Measurements from ENCODE around the gene BRD2.

The BRD2 gene

DNA sequence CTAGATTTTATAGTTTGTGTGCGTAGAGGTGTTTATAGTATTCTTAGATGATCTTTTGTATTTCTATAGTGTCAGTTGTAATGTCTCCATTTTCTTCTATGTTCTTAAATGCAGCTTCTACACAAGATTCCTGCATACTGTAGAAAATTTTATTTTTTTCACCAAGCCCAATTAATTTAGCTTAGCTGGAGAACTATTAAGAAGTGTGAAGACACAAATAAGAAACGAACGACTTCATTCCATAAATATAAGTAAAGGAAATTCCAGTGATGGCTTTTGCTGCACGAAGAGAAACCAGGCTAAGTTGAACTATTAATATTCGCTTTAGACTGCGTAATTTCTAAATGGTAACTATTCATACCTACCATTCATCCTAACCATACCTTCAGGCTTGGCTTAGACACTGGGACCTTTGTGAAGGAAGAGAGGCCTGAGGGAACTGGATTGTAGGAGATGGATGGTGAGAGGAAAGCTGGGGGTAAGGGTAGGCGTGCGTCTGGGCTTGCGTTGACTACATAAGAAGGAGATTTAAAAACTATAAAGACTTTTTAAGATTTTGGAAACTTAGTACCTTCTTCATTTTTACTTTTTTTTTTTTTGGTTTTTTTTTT lies 25.1 kb downstream of the BRD2 start:
- DNase-seq (ENCODE audit: low spot score): no peak

DNA sequence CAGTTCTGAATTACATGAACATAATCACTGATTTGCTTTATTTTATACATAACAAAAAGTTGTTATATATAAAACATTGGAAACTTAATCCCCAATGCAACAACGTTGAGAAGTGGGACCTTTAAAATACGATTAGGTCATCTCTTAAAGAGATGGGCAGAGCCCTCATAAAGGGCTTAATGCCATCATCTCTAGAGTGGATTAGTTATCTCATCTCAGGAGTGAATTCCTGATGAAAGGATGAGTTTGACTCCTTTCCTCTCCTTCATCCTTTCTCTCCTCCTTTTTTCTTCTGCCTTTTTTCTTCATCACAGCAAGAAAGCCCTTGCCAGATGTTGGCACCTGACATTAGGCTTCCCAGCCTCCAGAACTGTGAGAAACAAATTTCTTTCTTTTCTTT lies 27.1 kb downstream of the BRD2 start:
- no peak for DNase-seq (ENCODE audit: low spot score)

DNA sequence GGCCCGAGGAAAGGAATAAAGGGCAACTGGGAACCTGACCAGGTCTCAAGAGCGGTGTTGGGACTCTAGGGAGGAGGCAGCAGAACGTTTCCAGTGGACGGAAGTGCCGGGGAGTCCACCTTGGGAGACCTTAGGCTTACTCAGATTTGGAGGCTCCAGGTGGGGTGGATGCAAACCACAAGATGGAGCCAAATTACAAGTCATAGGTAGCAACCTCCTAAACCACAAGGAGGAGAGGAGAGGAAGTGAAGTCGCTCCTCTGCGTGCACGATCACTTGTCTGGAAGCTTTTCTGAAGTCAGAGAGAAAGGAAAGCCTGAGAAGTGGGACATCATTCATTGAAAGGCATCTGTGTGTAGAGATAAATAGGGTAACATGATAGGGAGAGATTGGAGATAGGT lies 31.7 kb downstream of the BRD2 start:
- peak; percentile 8 for DNase-seq (ENCODE audit: low spot score)

DNA sequence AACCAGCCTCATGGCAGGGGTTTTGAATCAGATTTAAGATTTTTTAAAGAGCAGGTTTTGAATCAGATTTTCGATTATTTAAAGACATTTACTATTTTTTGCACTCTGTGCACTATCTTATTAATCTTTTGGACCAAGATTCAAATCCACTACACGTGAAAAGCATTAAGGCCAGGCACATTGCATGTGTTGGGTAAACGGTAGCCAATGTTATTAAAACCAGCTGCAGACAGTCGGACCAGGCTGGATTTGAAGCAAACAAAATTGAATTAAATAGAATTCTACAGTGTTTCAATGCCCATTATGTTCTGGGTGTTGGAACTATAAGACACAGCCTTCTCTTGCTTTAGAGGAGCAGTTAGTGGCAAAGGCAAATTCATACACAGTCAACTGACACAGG lies 33.3 kb downstream of the BRD2 start:
- no peak for DNase-seq (ENCODE audit: low spot score)

DNA sequence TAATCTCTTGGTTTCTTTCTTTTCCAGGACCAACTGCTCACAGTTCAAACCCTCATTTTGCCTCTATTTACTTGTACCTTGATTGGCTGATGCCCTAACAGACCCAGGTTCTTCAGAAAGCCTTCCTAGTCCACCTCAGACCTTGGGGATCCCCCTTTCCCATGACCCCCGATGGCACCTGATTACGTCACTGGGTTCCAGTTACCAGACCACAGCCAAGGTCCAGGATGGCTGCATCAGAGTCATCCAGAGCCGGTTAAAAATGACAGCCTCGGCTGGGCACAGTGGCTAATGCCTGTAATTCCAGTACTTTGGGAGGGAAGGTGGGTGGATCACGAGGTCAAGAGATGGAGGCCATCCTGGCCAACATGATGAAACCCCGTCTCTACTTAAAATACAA lies 36.5 kb downstream of the BRD2 start:
- no peak for DNase-seq (ENCODE audit: low spot score)

DNA sequence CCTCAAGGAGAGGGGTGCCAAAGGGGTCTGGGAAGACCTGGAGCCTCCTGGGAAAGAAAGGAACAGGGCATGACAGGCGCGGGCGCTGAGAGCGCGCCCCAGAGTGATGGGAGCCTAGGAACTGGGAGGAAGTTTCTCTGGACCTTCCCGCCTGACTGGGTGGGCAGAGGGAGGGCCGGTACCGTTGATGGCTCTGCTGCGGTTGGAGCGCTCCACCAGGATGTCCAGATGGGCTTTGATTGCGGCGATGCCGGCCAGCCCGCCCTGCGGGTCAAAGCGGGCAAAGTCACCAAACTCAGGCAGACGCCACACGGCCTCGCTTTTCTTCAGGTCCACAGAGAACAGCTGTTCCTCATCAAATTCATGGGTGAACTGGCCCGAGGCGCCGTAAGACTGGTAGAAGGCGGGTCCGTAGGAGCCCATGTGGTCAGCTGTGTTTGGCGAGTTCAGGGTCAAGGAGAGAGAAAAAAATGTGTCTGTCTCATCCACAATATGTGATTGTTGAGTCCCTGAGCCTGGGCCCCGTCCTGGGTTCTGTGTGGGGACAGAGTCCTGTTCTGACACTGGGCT lies 39.5 kb downstream of the BRD2 start:
- DNase-seq (ENCODE audit: low spot score): no peak

DNA sequence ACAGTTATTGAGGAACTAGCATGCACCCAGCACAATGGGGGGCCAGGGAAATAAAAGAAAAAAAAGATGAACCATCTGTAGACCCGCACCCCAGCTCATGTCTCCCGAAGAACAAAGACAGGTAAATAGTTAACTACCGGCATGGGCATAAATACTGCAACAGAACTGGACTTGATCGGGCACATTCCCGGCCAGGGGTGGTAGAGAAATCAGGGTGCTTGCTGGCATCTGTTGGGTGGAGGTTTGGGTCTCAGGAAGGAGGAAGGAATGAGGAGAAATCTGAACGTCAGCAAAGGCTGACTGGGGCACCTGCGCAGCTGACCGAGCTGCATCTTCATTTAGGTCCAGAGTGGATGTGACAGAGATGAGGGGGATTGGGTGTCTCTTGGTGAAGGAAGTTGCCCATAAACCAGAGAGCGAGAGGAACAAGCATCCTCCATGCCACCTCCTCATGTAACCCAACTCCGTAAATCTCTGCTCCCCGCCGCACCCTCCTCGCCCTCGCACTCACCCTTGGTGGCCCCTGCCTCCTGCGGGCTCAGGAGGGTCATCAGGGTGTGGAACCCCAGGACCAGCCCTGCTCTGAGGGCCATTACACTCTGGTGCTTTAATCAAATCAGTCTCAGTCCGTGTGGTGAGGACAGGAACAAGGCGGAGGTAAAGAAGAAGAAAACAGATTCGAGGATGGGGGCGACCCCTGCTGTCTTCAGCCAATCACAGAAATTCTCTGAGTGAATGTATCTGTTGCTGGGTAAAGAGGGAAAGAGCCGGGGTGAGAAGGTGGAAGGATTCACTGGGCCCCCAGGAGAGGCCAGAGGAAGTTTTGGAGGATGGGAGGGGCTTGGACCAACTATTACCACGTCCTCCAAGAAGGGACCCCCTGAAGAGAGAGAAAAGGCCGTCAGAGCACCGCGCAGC lies 40.8 kb downstream of the BRD2 start, which contains the start of gene HLA-DOA:
TSS of gene HLA-DOA (minus strand) at position 648 of the 918 bp plus-strand sequence.
- no peak for DNase-seq (ENCODE audit: low spot score)

DNA sequence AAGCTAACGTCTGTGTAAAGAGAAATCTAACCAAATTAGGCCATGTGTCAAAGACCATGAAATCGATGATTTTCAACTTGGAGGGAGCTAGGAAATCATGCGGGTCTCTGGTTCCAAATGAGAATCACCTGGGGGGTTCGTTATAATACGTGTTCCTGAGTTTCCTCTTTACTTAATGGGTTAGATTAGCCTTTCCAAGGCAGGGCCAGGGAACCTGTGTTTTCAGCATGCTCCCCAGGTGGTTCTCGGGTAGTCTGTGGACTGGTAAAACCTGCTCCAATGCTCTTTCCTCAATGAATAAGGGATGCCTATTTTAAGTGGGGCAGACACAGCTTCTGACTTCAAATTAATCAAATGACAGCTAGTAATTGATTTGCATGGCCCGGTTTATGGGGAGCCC lies 42.0 kb downstream of the BRD2 start:
- no peak for DNase-seq (ENCODE audit: low spot score)

DNA sequence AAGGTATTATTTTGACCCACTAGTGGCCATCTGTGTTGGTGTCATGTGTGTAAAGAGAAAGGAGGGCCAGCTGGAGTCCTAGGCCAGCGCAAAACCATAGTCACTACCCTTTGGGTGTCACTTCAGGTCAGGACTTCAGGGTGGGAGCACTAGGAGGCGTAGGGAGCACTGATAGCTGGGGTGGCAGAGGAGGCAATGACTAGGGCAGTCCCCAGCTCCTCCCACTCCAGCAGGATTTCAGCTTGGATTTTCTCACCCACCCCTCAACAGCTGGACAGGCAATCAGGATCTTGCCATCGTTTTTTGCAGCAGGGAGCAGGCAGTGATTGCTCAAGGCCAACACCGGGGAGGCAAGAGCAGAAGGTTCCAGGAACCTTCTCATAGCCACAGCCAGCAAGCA lies 45.2 kb downstream of the BRD2 start:
- no peak for DNase-seq (ENCODE audit: low spot score)

DNA sequence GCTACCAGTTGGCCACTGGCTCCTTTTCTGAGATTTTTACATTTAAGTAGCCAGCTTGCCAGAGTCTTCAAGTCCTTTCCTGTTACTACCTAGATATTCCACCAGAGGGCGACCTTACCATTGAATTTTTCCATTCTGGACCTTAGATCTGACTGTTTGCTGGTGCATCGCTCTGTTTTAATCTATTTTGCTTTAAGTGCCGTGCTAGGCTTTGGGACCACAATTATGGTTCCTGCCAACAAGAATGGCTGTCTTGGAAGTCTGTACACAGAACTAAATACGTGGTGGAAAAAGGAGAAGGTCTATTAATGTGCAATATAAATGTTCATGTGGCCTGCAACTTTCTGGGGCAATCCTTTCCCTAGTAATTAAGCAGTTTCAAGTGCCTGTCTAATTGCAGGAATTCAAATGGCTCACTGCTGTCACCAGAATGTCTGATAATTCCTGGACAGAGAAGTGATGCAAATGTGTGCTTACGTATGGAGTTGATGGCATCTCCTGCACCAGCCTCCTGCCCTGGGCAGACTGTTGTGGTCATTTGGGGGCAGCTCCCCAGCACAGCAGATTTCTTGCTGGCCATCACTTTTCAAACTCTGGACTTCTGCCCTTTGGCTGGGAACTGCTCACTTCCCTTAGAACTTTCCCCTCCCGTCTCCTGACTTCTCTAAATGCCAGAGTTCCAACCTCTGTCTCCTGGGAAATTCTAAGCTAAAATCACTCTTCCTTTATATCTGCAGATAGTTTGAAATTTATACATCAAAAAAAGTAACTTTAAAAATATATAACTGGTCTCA lies 46.6 kb downstream of the BRD2 start:
- peak; percentile 75 for DNase-seq (ENCODE audit: low spot score)

DNA sequence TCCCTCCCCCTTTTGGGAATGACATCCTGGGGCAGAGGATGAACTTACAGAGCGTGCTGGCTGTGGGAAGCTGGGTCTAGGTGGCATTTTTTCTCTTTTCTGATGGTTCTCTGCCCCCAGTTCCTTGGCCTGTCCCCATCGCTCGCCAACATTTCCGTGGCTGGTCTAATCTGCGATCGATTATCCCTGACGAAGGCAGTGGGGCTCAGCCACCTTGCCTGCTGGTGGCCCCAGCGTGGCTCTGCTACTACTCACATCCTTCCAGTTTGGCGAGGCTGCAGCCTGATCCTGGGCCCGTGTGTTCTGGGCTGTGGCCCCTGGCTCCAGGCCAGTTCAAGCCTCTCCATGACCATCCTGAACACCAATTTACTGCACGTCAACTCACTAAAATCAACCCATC lies 47.4 kb downstream of the BRD2 start:
- no peak for DNase-seq (ENCODE audit: low spot score)

DNA sequence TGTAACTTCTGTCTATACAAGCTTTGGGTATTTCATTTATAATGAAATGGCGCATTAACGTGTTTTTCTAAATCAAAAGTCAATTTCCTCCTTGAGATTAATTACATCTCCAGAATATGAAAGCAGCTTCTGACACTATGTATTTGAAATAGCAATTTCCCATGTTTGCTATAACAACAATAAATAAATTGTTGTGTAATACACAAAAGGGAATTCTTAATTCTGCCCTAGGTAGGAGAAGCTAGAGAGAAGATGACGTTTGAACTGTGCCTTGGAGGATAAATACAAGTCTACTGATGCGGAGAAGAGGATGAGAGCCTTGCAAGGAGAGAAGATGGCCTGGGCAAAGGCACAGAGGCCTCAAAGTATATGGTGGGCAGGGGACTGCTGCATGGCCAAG lies 48.6 kb downstream of the BRD2 start:
- DNase-seq (ENCODE audit: low spot score): no peak

DNA sequence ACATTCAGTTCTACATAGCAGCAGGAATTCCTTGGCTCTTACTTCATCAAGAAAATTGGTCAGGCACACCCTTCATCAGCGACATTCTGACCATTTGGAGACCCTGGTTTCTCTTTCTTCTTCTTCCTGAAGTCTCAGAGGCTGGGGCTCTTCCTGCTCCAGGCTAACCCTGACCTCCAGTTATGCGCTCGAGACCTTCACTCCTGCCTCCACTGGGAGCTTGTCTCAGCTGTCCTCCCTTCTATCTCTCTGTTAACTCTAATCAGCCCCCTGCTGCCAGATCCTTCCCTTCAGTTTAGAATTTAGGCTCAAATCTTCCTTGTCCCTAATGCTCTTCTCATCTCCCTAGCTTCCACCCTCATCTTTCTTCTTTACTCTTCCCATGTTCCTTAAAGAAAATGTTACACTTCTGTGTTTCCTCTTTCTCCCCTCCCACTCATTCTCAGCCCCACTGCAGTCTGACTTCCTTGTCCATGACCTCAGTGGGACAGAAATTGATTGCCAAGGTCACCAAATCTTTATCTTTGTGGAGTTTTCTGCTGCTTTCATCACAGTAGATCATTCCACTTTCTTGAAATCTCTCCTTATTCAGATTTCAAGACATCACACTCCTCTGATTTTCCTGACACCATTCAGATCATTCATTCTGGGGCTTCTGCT lies 49.4 kb downstream of the BRD2 start:
- DNase-seq (ENCODE audit: low spot score): no peak

DNA sequence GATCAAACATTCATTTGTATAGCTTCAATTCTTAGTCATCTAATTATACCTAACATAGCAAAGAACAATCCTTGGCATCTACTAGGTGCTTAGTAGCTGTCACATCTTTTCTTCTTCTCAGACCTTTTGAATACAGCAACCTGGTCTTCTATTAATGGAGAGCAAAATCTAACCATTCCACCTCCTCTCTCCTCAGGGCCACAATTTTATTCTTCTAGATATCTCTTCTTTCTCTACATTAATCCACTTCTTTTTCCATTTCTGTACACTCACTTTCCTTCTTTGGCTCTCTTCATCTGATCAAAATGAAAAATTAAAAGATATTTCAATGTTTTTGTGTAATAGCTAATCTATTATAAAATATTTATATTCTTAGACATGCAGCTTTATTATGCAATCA lies 50.0 kb downstream of the BRD2 start:
- DNase-seq (ENCODE audit: low spot score): no peak

DNA sequence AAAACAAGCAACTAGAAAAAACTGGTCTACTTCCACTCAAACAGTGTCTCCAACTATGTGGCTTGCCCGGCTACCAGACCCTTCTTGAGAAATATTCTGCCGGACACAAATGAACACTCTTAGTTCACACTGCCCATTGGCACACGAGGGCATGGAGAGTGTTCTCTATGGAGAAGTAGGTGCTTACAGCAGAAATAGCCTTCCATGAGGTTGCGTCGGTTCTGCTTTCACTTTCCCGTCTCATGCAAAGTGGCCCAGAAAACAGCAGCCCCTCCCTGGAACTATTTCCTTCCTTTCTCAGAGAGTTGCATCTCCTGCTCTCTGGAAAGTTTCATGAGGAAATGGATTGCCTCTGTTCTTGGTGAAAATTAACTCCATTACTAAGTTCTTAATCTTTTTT lies 50.5 kb downstream of the BRD2 start:
- DNase-seq (ENCODE audit: low spot score): peak; percentile 11

DNA sequence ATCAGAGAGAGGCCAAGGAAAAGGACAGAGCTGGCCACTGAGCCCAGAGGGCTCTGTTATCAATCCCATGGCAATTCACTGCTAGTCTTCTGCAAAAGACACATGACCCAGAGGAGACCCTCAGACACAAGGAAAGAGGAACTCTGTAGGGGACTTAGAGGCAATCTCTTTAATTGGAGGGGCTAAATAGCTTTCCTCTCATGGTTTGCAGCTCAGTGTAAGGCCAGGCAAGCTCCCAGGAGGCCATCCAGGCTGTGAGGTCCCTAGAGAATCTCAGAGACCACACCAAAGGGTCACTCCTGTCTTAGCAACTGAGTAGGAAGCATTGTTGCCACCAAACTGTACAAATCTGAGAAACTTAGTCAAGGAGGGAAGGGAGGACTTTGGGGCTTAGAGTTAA lies 51.0 kb downstream of the BRD2 start:
- DNase-seq (ENCODE audit: low spot score): no peak

DNA sequence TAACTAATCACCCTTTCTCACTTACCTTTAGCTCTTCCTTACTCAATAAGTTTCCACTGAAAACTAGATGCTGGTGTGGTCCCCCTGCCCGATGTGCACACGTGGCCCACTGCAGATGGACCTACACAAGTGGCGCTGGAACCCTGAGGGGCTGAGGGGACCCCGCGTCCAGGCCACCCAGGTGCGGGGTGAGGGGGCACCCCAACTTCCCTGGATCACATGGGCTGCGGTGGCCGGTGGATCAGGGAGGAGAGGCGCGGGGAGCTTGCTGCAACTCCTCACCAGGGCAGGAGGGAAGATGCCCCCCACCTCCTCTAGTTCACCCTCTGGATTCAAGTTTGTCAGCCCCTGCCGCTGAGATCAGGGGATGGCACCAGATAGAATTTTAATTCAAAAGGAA lies 53.5 kb downstream of the BRD2 start:
- DNase-seq (ENCODE audit: low spot score): no peak

DNA sequence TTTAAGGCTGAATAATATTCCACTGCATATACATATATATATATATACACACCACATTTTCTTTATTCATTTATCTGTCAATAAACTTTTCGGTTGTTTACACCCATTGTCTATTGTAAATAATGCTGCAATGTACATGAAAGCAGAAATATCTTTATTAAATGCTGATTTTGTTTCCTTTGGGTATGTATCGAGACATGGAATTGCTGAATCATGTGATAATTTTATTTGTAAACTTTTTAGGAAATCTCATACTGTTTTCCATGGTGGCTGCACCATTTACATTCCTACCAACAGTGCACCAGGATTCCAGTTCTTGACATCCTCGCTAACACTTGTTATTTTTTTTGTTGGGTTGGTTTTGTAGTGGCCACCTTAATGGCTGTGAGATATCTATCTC lies 55.1 kb downstream of the BRD2 start:
- DNase-seq (ENCODE audit: low spot score): no peak

DNA sequence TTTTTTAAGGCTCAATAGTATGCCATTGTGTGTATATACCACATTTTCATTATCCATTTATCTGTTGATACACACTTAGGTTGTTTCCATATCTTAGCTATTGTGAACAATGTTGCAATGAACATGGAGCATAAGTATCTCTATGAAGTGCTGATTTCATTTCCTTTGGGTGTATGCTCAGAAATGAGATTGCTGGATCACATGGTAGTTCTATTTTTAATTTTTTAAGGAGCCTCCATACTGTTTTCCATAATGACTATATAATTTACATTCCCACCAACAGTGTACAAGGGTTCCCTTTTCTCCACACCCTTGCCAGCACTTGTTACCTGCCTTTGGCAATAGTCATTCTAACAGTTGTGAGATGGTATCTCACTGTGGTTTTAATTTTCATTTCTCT lies 56.1 kb downstream of the BRD2 start:
- DNase-seq (ENCODE audit: low spot score): no peak

DNA sequence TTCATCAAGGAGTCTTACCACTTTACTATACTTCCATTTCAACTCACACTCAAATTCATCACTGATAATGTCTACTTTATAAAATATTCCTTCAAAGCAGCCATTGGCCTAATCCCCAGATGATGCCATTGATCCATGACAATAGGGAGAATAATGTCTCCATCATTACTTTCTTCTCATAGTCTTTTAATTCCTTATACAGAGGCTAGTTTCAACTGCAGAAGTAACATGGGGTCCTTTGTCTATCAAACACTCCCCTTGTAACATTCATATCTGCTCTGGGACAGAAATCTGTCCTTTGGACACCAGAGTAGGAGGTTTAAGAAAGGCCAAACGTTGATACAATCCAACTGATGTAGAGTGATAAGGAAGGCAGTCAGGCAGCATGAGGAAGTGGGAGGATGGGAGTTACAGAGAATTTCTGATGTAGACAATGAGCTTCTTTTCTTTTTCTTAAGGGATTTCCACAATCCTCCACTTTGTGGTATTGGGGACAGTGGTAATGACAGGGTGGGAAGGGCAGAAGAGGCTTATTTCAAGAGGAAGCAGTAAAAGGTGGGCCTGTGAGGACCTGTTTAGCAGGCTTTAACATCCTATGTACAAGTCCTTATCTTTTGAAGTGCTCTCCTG lies 59.9 kb downstream of the BRD2 start:
- no peak for DNase-seq (ENCODE audit: low spot score)

All from SW480 (cell line).